ENCODE results near the gene AFAP1. TPM values are rescaled to one million over a fixed set of nuclear protein-coding genes. Genes with fewer than 3 reads are reported as not detected.

AFAP1 gene
- total and polyA plus RNA-seq, 2 donors (not counting 3 experiments of a cell fraction or from before 2014, with no cell fraction given), result 32.3 to 103 TPM

GRCh38 chr4:7768736-7769135 is 170.9 kb downstream of the AFAP1 start:
- POLR2A ChIA-PET, result no interaction called here
- DNase-seq (ENCODE audit: low read depth, low spot score) (no peak), FAIRE-seq (no peak)
- Histone ChIP-seq H3K9ac (replicated peaks; ENCODE audit: extremely low read depth, insufficient read depth, low read length) (no peak overlapping the region), H3K4me2 (ENCODE audit: insufficient read depth, low read length) (no peak overlapping the region), H2AFZ (ENCODE audit: low read depth, low read length) (no peak overlapping the region), H3K4me1 (ENCODE audit: control insufficient read depth, extremely low read depth, insufficient read depth, low read length) (no peaks in the 10 kb centered on the region), H3K79me2 (ENCODE audit: control insufficient read depth, insufficient read depth, low read length) (peaks cover 10% of the 10 kb centered on the region), H3K27ac (ENCODE audit: insufficient read depth, low read depth, low read length) (no peak overlapping the region), H3K9me1 (replicated peaks; ENCODE audit: control insufficient read depth, extremely low read depth, insufficient read depth, low read length) (no peaks in the 10 kb centered on the region), H3K27me3 (ENCODE audit: control insufficient read depth in 2 of 2, insufficient read depth in 2 of 2, low read length in 2 of 2) (no peaks in the 10 kb centered on the region), H3K36me3 (ENCODE audit: control insufficient read depth in 2 of 2, extremely low read depth in 1 of 2, insufficient read depth in 2 of 2, low read length in 2 of 2) (peaks cover 42 to 75% of the 10 kb centered on the region in 2 experiments), H3K4me3 (replicated peaks in 1 of 3; ENCODE audit: insufficient read depth in 1 of 3, low read depth in 1 of 3, low read length in 3 of 3) (no peak overlapping the region), H3K9me3 (replicated peaks; ENCODE audit: control insufficient read depth, insufficient read depth, low read length) (no peaks in the 10 kb centered on the region), H4K20me1 (replicated peaks; ENCODE audit: control insufficient read depth, extremely low read depth, insufficient read depth, low read length) (no peaks in the 10 kb centered on the region)
- dilution Hi-C loops (cut with MboI; ENCODE audit: extremely low pct_ligation_motif_present, low sequenced_read_pairs), result no loop called here
- CTCF ChIA-PET, result interaction anchor here (0.9 to 2.8 kb wide), 5 partner anchors 9 to 35 kb away, joined by 3 to 36 read pairs (median 4); no protein-coding TSS in a partner anchor
- TF ChIP-seq POLR2A (IDR thresholded peaks at IDR 0.05; ENCODE audit: low read depth, low read length) (no peak), FOS (IDR thresholded peaks at IDR 0.05; ENCODE audit: borderline replicate concordance, insufficient read depth, low read length) (no peak), MYC (IDR thresholded peaks at IDR 0.05; ENCODE audit: low read depth, low read length) (no peak), POLR2AphosphoS5 (IDR thresholded peaks at IDR 0.05; ENCODE audit: insufficient read depth, low read depth, low read length) (no peak), GATA2 (IDR thresholded peaks at IDR 0.05; ENCODE audit: insufficient read depth, insufficient read length, low read depth, low read length) (no peak), JUN (IDR thresholded peaks at IDR 0.05; ENCODE audit: borderline replicate concordance, insufficient read depth, insufficient read length, low read depth) (no peak), EZH2 (IDR thresholded peaks at IDR 0.05; ENCODE audit: borderline replicate concordance, low read depth, low read length, severe bottlenecking) (no peak)
- TF ChIP-seq, protein P1, sequence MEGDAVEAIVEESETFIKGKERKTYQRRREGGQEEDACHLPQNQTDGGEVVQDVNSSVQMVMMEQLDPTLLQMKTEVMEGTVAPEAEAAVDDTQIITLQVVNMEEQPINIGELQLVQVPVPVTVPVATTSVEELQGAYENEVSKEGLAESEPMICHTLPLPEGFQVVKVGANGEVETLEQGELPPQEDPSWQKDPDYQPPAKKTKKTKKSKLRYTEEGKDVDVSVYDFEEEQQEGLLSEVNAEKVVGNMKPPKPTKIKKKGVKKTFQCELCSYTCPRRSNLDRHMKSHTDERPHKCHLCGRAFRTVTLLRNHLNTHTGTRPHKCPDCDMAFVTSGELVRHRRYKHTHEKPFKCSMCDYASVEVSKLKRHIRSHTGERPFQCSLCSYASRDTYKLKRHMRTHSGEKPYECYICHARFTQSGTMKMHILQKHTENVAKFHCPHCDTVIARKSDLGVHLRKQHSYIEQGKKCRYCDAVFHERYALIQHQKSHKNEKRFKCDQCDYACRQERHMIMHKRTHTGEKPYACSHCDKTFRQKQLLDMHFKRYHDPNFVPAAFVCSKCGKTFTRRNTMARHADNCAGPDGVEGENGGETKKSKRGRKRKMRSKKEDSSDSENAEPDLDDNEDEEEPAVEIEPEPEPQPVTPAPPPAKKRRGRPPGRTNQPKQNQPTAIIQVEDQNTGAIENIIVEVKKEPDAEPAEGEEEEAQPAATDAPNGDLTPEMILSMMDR (IDR thresholded peaks at IDR 0.05; ENCODE audit: extremely low read depth in 1 of 2, insufficient read depth in 1 of 2, low read depth in 1 of 2, low read length in 2 of 2), result no peak
- TF ChIP-seq, protein P2, sequence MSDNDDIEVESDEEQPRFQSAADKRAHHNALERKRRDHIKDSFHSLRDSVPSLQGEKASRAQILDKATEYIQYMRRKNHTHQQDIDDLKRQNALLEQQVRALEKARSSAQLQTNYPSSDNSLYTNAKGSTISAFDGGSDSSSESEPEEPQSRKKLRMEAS (IDR thresholded peaks at IDR 0.05; ENCODE audit: insufficient read depth, insufficient read length), result no peak
- no TSS peak for BruUV-seq (replicated peaks)
- intact Hi-C loops (cut with micrococcal nuclease), result no loop called here
